ENCODE measurements around the gene SLAMF9.

SLAMF9 gene

DNA sequence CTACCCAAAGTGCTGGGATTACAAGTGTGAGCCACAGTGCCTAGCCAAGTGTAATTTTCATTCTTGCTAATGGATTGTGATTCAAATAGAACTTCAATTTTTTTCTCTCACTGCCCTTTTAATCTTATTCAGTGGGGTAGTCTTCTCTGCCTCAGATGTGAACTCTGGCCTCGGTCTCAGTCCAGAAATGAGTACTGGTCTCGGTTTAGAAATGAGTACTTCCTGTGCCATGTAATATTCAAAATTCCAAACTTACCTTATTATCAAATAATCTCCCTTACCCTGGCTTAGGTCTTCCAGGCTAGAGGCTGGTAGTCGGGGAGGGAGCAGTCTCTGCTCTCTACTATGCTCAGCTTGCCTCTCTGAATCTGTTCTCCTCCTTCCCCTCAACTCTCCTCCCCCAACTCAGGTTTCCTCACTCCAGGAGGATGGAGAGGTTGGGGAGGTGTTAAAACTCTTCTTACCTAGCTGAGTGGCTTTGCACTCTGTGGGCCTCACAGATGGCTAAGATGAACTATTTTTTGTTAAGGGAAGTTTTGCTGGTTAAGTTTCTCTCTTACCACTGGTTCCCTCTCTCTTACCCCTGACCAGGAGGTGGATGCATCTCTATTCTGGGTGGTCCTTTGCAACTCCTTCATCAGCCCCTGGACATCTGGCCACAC lies 4.8 kb upstream of the SLAMF9 start:
- TF ChIP-seq, protein P1, sequence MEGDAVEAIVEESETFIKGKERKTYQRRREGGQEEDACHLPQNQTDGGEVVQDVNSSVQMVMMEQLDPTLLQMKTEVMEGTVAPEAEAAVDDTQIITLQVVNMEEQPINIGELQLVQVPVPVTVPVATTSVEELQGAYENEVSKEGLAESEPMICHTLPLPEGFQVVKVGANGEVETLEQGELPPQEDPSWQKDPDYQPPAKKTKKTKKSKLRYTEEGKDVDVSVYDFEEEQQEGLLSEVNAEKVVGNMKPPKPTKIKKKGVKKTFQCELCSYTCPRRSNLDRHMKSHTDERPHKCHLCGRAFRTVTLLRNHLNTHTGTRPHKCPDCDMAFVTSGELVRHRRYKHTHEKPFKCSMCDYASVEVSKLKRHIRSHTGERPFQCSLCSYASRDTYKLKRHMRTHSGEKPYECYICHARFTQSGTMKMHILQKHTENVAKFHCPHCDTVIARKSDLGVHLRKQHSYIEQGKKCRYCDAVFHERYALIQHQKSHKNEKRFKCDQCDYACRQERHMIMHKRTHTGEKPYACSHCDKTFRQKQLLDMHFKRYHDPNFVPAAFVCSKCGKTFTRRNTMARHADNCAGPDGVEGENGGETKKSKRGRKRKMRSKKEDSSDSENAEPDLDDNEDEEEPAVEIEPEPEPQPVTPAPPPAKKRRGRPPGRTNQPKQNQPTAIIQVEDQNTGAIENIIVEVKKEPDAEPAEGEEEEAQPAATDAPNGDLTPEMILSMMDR (IDR thresholded peaks at IDR 0.05; ENCODE audit: low read depth, low read length): no peak
- H3K4me3 ChIP-seq (ENCODE audit: low read depth, low read length): no peak overlapping the region

DNA sequence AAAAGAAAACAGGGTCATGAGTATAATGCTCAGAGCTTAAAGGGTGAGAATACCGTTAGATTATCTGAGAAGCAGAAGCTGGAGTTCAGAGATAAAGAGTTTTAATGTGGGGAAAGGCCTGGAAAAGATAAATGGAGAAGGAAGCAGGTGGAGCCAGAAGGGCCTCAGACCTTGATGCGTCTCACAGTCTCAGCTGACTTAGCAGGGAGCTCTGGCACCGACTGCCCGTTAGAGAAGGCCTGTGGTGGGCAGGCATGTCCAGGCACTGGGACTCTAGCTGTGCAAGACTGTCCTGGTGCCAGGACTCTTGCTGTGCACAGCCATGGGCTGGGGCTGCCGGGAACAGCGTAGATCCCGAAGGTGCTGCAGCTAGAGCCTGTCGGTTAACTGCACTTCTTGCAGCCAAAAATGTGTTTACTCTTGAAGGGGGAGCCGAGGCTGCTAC lies 3.8 kb upstream of the SLAMF9 start:
- TF ChIP-seq, protein P1 (IDR thresholded peaks at IDR 0.05; ENCODE audit: low read depth, low read length): no peak
- H3K4me3 ChIP-seq (ENCODE audit: low read depth, low read length): no peak overlapping the region

DNA sequence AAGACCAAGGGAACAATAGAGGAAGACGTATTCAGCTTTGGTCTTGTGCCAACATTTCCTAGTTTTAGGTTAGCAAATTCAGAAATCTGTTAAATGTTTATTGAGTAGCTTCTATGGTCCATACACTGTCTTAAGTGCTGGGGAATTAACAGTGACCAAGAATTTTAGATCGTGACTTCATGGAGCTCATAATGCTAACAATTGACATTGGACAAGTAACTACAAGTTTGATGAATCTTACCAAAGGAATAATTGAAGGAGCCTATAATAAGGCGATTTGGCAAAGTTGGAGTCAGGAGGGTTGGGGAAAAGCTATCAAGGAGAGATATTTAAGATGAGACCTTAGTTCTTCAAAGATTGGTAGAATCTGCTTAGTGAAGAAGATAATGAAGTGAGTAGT lies 1.4 kb upstream of the SLAMF9 start:
- TF ChIP-seq, protein P1 (IDR thresholded peaks at IDR 0.05; ENCODE audit: low read depth, low read length): no peak
- H3K4me3 ChIP-seq (ENCODE audit: low read depth, low read length): no peak overlapping the region

DNA sequence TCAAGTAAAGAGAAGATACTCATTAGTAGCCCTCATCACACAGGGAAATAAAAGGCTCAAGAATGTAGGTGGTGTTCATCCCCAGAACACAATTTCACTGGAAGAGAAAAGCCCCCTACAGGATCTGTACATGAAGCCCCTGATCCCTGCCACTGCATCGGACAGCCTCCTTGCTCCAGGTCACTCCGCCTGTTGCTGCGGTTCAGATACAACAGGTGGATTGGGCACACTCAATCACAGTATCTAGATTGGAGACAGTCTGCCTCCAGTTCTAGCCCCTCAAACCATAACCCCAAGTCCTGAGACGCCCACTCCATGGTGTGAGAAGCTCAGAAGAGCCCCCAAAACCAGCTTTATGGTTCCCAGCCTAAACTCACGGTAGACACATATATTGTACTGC lies 1.1 kb downstream of the SLAMF9 start:
- H3K4me3 ChIP-seq (ENCODE audit: low read depth, low read length): no peak overlapping the region
- TF ChIP-seq, protein P1 (IDR thresholded peaks at IDR 0.05; ENCODE audit: low read depth, low read length): no peak

DNA sequence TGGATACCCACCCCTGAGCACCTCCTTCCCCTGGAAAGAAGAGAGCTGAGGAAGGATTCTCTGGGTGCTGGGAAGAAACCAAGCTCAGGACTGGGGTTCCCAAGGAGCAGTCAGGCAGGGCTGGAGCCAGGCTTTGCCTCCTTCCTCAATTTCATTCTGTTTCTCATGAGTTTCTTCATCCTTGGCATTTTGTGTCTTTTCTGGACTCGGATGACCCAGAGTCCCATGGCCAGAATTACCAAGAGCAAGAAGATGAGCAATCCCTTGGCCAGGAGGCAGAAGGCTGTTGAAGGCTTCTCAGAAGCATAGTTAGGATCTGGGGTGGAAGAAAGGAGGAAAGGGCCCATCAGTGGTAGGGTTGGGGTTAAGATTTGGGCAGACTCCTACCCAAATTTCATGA lies 2.5 kb downstream of the SLAMF9 start:
- TF ChIP-seq, protein P1 (IDR thresholded peaks at IDR 0.05; ENCODE audit: low read depth, low read length): no peak
- no peak overlapping the region for H3K4me3 ChIP-seq (ENCODE audit: low read depth, low read length)

DNA sequence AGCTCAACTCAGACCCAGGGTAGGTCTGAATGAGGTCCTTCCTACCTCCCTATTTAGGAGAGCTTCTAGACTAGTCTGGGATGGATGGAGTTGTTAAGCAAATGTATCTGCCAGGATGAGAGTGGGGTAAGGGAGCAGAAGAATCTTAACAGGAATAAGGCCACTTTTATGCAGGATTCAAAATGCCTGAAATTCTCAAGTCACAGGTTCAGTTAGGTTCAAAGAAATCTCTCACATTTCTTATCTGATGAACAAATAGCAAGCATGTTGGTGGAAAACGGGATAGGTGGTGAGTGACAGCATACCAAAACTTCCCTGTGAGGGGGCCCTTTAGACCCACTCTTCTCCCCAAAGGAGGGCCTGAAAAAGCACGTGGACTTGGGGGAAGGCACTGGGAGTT lies 3.0 kb downstream of the SLAMF9 start:
- H3K4me3 ChIP-seq (ENCODE audit: low read depth, low read length): no peak overlapping the region
- TF ChIP-seq, protein P1 (IDR thresholded peaks at IDR 0.05; ENCODE audit: low read depth, low read length): no peak

DNA sequence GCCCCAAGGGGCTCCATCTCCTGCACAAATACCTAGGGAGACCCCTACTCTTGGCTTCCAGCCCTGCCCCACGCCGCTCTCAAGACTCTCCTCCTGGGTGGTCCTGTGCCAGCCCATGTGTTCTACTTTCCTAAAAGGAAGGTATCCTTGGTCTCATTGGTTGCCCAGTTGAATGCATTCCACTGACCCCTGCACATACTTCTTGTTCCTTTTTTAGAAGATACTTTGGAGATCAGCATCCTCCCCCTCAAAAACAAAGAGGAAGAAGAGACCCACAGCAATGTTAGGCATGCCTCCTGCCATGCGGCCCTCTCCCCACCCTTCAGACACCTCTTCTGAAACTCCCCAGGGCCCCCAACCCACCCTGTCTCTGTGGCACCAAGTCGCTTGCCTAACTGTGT lies 4.1 kb downstream of the SLAMF9 start:
- no peak overlapping the region for H3K4me3 ChIP-seq (ENCODE audit: low read depth, low read length)
- TF ChIP-seq, protein P1 (IDR thresholded peaks at IDR 0.05; ENCODE audit: low read depth, low read length): no peak
